Bronchial smooth muscle cell (primary cell): Measurements from ENCODE around the gene IL17RE. TPM values are rescaled to one million over a fixed set of nuclear protein-coding genes. Genes with fewer than 3 reads are reported as not detected.

ENCODE experiments used
- total RNA-seq: library from RNA; depleted of rRNA; stranded (reverse); fragments of >200 nt; gene quantifications from 2 replicates; pipeline ENCODE4 v1.2.1, GENCODE V29; 2014

The IL17RE gene
- total RNA-seq: 0.52 and 0.63 TPM in 2 replicates

GRCh38 chr3:9902372-9903237 is at the start of gene IL17RE:
IL17RE (plus strand) TSS chr3:9902848; CDS start chr3:9902933, 85 bp downstream.

GRCh38 chr3:9879830-9880549 is 22.7 kb upstream of the IL17RE start, which contains the start of gene CIDEC:
CIDEC (minus strand) TSS chr3:9880253; CDS start chr3:9878486, 1,767 bp downstream.

GRCh38 chr3:9890249-9891071 is 12.2 kb upstream of the IL17RE start, which contains the start of gene JAGN1:
JAGN1 (plus strand) TSS chr3:9890610; CDS start chr3:9890723, 113 bp downstream.

GRCh38 chr3:9916734-9917680 is 14.4 kb downstream of the IL17RE start, which contains the start of gene IL17RC:
IL17RC (plus strand) TSS chr3:9917098; CDS start chr3:9917316, 218 bp downstream.

GRCh38 chr3:9933561-9934234 is 31.1 kb downstream of the IL17RE start, which contains the start of gene CRELD1:
CRELD1 (plus strand) TSS chr3:9933834; CDS start chr3:9934439, 605 bp downstream.

GRCh38 chr3:9951962-9952805 is 49.5 kb downstream of the IL17RE start, which contains the start of gene PRRT3:
PRRT3 (minus strand) TSS chr3:9952408; CDS start chr3:9950115, 2,293 bp downstream.

Other genes starting within 250 kb of the IL17RE start
- gene CPNE9, start 199.0 kb upstream of the IL17RE start, total RNA-seq: under 0.01 TPM in 1 of 2 replicates, not detected in the other
- 10.1 and 14.3 TPM in 2 replicates for gene BRPF1, start 171.1 kb upstream of the IL17RE start, total RNA-seq
- 23.5 and 24.7 TPM in 2 replicates for gene OGG1, start 152.9 kb upstream of the IL17RE start, total RNA-seq
- gene CAMK1, start 132.9 kb upstream of the IL17RE start, total RNA-seq: 38.5 and 52.0 TPM in 2 replicates
- 39.2 and 62.9 TPM in 2 replicates for gene TADA3, start 110.4 kb upstream of the IL17RE start, total RNA-seq
- 168 and 191 TPM in 2 replicates for gene ARPC4, start 109.8 kb upstream of the IL17RE start, total RNA-seq
- 20.3 and 43.4 TPM in 2 replicates for gene TTLL3, start 92.6 kb upstream of the IL17RE start, total RNA-seq
- gene RPUSD3, start 58.8 kb upstream of the IL17RE start, total RNA-seq: 19.5 and 19.7 TPM in 2 replicates
- gene CIDEC, start 22.6 kb upstream of the IL17RE start, total RNA-seq: not detected in 2 replicates
- gene JAGN1, start 12.2 kb upstream of the IL17RE start, total RNA-seq: 26.3 and 43.4 TPM in 2 replicates
- 25.4 and 37.8 TPM in 2 replicates for gene IL17RC, start 14.2 kb downstream of the IL17RE start, total RNA-seq
- 20.0 and 45.3 TPM in 2 replicates for gene CRELD1, start 31.0 kb downstream of the IL17RE start, total RNA-seq
- 1.9 and 3.0 TPM in 2 replicates for gene PRRT3, start 49.6 kb downstream of the IL17RE start, total RNA-seq
- gene EMC3, start 84.0 kb downstream of the IL17RE start, total RNA-seq: 67.1 and 70.9 TPM in 2 replicates
- gene FANCD2, start 123.6 kb downstream of the IL17RE start, total RNA-seq: 1.0 and 3.6 TPM in 2 replicates
- gene FANCD2OS, start 205.4 kb downstream of the IL17RE start, total RNA-seq: not detected in 2 replicates
- gene BRK1, start 212.8 kb downstream of the IL17RE start, total RNA-seq: 131 and 142 TPM in 2 replicates
- gene VHL, start 238.9 kb downstream of the IL17RE start, total RNA-seq: 25.9 and 33.1 TPM in 2 replicates